BE2C (cell line): ENCODE results near the gene MPRIP.

Experiments used
- DNase-seq: peaks from one replicate; pipeline ENCODE4 v3.0.0-alpha.2; 2020
- H3K27me3 ChIP-seq: fragments of 250-450 bp; sonication (Bioruptor Pico); 2 replicates; pipeline ENCODE4 v1.5.1; 2020; ENCODE audit warnings: mild to moderate bottlenecking
- H3K36me3 ChIP-seq: fragments of 250-450 bp; sonication (Bioruptor Pico); 2 replicates; pipeline ENCODE4 v1.5.1; 2020; ENCODE audit warnings: mild to moderate bottlenecking
- H3K4me1 ChIP-seq: fragments of 250-450 bp; sonication (Bioruptor Pico); 2 replicates; pipeline ENCODE4 v1.5.1; 2020
- H3K4me3 ChIP-seq: 2 replicates; pipeline ENCODE4 v1.5.1; 2011; ENCODE audit warnings: low read depth, low read length
- H3K9me3 ChIP-seq: fragments of 250-450 bp; sonication (Bioruptor Pico); 2 replicates; pipeline ENCODE4 v1.5.1; 2020
- CTCF ChIP-seq: IDR thresholded peaks from 2 replicates; pipeline ENCODE4 v1.5.1; 2012; ENCODE audit warnings: mild to moderate bottlenecking, low read depth, low read length

MPRIP gene

GRCh38 chr17:17126131-17127110, 84.2 kb downstream of the MPRIP start:
- Histone ChIP-seq H3K27me3 (no peaks in the 10 kb centered on the region), H3K4me3 (no peak overlapping the region)
- TF ChIP-seq CTCF = no peak

DNA sequence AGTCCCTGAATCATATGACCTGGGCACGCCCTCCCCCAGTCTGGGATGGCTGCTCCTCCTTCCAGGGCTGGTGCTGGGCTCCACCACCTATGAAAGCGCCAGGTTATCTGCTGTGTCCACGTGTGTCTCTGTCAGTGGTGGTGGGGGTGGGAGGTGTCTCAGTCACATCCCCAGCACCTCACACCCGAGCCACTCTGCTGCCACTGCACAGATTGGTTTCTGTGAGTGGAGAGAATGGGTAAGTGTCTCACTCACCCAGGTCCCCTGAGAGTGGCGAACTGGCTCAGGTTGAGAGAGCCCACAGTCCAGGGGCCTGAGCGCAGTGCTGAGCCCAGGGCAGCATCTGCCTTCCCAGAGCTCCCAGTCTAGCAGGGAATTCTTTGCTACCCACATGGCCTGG, 84.9 kb downstream of the MPRIP start:
- no peaks in the 10 kb centered on the region for H3K27me3 ChIP-seq
- peaks cover 7% of the 10 kb centered on the region for H3K36me3 ChIP-seq
- H3K4me3 ChIP-seq = no peak overlapping the region
- H3K9me3 ChIP-seq = no peaks in the 10 kb centered on the region
- DNase-seq = no peak
- H3K4me1 ChIP-seq = no peaks in the 10 kb centered on the region
- no peak for TF ChIP-seq CTCF

More at GRCh38 chr17:17126131-17127110, 84.2 kb downstream of the MPRIP start:
- no peak for DNase-seq
- Histone ChIP-seq H3K9me3 (no peaks in the 10 kb centered on the region), H3K4me1 (no peaks in the 10 kb centered on the region), H3K36me3 (peaks cover 5% of the 10 kb centered on the region)

- Histone ChIP-seq H3K36me3 (peaks cover 7% of the 10 kb centered on the region), H3K4me1 (no peaks in the 10 kb centered on the region)
Measured at GRCh38 chr17:17127730-17128291, 85.6 kb downstream of the MPRIP start.

DNA sequence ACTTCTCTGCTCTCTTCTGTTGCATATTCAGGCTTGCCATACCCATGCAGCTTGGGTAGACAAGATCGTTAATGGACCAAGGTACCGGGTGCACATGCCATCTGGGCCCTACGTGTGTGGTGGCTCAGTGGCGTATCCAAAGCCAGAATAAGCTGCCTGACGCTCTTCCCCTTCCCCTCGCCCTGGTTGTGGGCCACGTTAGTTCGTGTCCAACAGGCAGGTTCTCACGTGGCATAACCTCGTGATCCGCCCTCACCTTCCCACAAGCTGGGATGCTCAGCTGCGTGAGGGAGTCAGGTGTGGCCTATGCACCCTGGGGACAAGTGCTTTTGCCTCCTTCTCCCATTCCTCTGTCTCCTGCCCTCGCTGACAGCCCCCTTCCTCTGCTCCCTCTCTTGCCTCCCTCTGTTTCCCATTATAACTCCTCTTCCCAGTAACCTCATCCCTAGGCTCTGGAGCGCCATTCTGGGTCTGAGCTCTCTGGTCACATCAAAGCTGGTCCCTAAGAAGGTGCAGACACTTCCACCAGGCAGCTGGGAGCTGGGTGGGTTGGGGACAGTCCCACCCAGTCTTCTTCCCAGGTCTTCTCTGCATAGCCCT, 86.3 kb downstream of the MPRIP start:
- Histone ChIP-seq H3K36me3 (peaks cover 7% of the 10 kb centered on the region), H3K4me3 (no peak overlapping the region), H3K9me3 (no peaks in the 10 kb centered on the region), H3K27me3 (no peaks in the 10 kb centered on the region), H3K4me1 (no peaks in the 10 kb centered on the region)
- DNase-seq = no peak
- no peak for TF ChIP-seq CTCF

More at GRCh38 chr17:17127730-17128291, 85.6 kb downstream of the MPRIP start:
- DNase-seq = no peak
- Histone ChIP-seq H3K4me3 (no peak overlapping the region), H3K27me3 (no peaks in the 10 kb centered on the region), H3K9me3 (no peaks in the 10 kb centered on the region)
- TF ChIP-seq CTCF = no peak

- no peak for TF ChIP-seq CTCF
- H3K36me3 ChIP-seq = peaks cover 7% of the 10 kb centered on the region
- no peaks in the 10 kb centered on the region for H3K4me1 ChIP-seq
- no peaks in the 10 kb centered on the region for H3K27me3 ChIP-seq
- DNase-seq = no peak
- H3K9me3 ChIP-seq = no peaks in the 10 kb centered on the region
- no peak overlapping the region for H3K4me3 ChIP-seq
Measured at GRCh38 chr17:17129466-17129865, 87.2 kb downstream of the MPRIP start.
